Embryonic facial prominence (tissue), 1 donor: ENCODE measurements around the gene CACNA1F.

ENCODE experiments used
- DNase-seq: peaks from one replicate; pipeline ENCODE4 v3.0.0-alpha.2; 2016; ENCODE audit errors: extremely low spot score

The CACNA1F gene

DNA sequence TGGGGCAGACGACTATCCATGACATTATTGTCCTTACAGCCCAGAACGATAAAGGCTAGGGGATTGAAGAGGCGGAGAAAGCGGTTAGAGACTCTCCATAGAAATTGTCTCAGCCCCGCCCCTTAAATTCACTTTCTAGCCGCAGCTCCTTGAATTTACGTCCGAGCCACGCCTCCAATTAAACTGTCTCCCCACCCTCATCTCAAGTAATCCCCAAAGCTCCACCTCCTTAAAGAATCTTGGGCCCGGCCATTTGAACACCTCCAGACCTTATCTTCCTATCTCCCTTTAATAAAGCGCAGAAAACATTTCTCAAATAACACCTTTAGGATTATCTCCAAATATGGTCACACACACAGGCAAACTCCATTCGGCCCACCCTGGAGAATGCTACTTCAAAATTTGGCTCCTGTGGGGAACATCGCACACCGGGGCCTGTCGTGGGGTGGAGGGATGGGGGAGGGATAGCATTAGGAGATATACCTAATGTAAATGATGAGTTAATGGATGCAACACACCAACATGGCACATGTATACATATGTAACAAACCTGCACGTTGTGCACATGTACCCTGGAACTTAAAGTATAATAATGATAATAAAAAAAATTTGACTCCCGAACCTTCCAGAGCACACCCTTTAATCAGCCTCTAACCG, 77.8 kb downstream of the CACNA1F start:
- peak; percentile 53 for DNase-seq
